Activated T-helper 1 cell treated with anti-CD3 and anti-CD28 coated beads, Interleukin-12 subunit alpha, Interleukin-12 subunit beta, Interleukin-2, Interleukin-4 antibody, amounts not matched to agents 30 ng/mL and 10 ng/mL and 1 ng/mL, durations not matched to agents 14 hours and 24 hours and 36 hours (primary cell): ENCODE measurements around the gene NRF1. TPM values are rescaled to one million over a fixed set of nuclear protein-coding genes. Genes with fewer than 3 reads are reported as not detected.

Experiments used
- DNase-seq: peaks from one replicate; pipeline ENCODE4 v3.0.0; 2021; ENCODE audit warnings: low spot score
- H3K27ac Mint-ChIP-seq: one replicate; pipeline ENCODE4 v1.8.0; 2021; ENCODE audit warnings: mild to moderate bottlenecking, mixed read lengths
- H3K27me3 Mint-ChIP-seq: one replicate; pipeline ENCODE4 v1.8.0; 2022; ENCODE audit warnings: mild to moderate bottlenecking, moderate library complexity, mixed read lengths; ENCODE audit not compliant: insufficient read depth
- H3K36me3 Mint-ChIP-seq: one replicate; pipeline ENCODE4 v1.8.0; 2021; ENCODE audit warnings: low read depth, mixed read lengths
- H3K4me1 Mint-ChIP-seq: one replicate; pipeline ENCODE4 v1.8.0; 2021; ENCODE audit warnings: low read depth, mixed read lengths
- H3K4me3 Mint-ChIP-seq: one replicate; pipeline ENCODE4 v1.8.0; 2021; ENCODE audit warnings: mild to moderate bottlenecking, moderate library complexity, mixed read lengths
- H3K9me3 Mint-ChIP-seq: one replicate; pipeline ENCODE4 v1.8.0; 2021; ENCODE audit warnings: mixed read lengths
- intact Hi-C: fragments of 100-400 bp; cut with micrococcal nuclease; formaldehyde crosslinking; loops from one replicate; pipeline ENCODE4 v1.15.1; 2024
- total RNA-seq: library from RNA; stranded (reverse); gene quantifications from 2 replicates; pipeline ENCODE4 v1.2.3, GENCODE V29; 2022

The NRF1 gene
- total RNA-seq, 1 donor from 2014 or later: 25.9 TPM

DNA sequence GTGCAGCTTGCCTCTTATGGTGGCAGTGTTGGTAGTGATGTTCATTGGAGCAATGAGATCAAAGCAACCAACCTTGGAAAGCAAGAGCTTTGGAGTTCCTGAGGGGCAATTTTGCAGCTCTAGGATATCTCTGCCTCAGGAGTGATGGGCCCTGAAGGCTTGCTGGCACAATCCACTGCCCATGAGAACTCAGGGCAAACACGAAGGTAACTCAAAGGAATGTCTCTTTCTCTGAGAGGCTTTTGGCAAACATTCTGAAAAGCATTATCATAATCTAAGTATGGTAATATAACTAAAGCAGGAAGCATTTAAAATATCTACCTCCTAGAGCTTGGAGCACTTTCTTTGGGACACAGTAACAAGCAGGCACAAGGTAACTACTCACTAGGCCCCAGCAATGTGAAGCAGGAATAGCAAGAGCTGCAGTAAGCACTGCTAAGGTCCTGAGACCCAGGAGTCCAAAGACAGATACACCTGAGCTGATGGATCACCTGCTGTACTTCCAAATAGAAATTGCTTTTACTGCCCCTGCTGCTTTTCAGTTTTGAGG is 103.1 kb downstream of the NRF1 start:
- peaks cover 44% of the 10 kb centered on the region for H3K36me3 Mint-ChIP-seq
- H3K27ac Mint-ChIP-seq: no peak overlapping the region
- H3K9me3 Mint-ChIP-seq: no peaks in the 10 kb centered on the region
- H3K27me3 Mint-ChIP-seq: no peaks in the 10 kb centered on the region
- intact Hi-C loops: no loop called here
- DNase-seq: no peak
- H3K4me1 Mint-ChIP-seq: peaks cover 3% of the 10 kb centered on the region
- no peak overlapping the region for H3K4me3 Mint-ChIP-seq

- Mint-ChIP-seq H3K9me3 (no peaks in the 10 kb centered on the region), H3K36me3 (peaks cover 28% of the 10 kb centered on the region), H3K27me3 (no peaks in the 10 kb centered on the region), H3K4me1 (peaks cover 12% of the 10 kb centered on the region), H3K4me3 (no peak overlapping the region), H3K27ac (no peak overlapping the region)
- intact Hi-C loops: no loop called here
- DNase-seq: no peak
Measured at GRCh38 chr7:129719980-129720732, 108.6 kb downstream of the NRF1 start.

DNA sequence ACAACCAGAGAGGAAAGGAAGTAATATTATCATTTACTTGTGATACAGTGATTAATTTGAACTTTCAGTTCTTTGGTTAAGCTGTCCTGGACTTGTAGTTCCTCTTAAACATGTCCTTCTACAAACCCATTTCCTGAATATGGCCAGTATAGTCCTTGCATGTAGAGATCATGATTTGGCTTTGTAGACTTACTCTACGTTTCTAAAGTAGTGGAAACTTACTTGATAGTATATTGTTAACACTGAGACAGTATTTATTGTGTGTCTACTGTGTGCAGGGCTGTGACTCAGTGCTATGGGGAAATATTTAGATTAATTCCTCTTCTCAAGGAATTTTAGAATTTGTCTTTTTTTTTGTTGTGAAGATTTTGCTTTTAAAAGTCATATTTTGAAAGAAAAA is 109.5 kb downstream of the NRF1 start:
- DNase-seq: no peak
- Mint-ChIP-seq H3K36me3 (peaks cover 30% of the 10 kb centered on the region), H3K27me3 (no peaks in the 10 kb centered on the region), H3K9me3 (no peaks in the 10 kb centered on the region), H3K4me3 (no peak overlapping the region), H3K27ac (no peak overlapping the region), H3K4me1 (peaks cover 12% of the 10 kb centered on the region)
- intact Hi-C loops: no loop called here

DNA sequence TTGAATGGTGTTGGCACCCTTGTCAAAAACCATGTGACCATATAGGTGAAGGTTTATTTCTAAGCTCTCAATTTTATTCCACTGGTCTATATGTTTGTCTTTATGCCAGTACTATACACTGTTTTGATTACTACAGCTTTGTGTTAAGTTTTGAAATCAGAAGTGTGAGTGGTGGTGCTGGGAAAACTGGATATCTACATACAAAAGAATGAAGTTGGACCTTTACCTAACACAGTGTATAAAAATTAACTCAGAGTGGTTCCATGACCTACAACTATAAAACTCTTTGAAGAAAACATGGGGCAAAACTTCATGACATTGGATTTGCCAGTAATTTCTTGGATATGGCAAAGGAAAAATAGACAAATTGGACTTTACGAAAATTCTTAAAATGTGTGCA is 112.2 kb downstream of the NRF1 start:
- H3K9me3 Mint-ChIP-seq: no peaks in the 10 kb centered on the region
- H3K36me3 Mint-ChIP-seq: peaks cover 27% of the 10 kb centered on the region
- peaks cover 12% of the 10 kb centered on the region for H3K4me1 Mint-ChIP-seq
- H3K27me3 Mint-ChIP-seq: no peaks in the 10 kb centered on the region
- no peak overlapping the region for H3K27ac Mint-ChIP-seq
- no peak overlapping the region for H3K4me3 Mint-ChIP-seq
- no peak for DNase-seq
- intact Hi-C loops: no loop called here

GRCh38 chr7:129724796-129725195 is 113.3 kb downstream of the NRF1 start:
- Mint-ChIP-seq H3K36me3 (peaks cover 23% of the 10 kb centered on the region), H3K9me3 (no peaks in the 10 kb centered on the region), H3K4me3 (no peak overlapping the region)

DNA sequence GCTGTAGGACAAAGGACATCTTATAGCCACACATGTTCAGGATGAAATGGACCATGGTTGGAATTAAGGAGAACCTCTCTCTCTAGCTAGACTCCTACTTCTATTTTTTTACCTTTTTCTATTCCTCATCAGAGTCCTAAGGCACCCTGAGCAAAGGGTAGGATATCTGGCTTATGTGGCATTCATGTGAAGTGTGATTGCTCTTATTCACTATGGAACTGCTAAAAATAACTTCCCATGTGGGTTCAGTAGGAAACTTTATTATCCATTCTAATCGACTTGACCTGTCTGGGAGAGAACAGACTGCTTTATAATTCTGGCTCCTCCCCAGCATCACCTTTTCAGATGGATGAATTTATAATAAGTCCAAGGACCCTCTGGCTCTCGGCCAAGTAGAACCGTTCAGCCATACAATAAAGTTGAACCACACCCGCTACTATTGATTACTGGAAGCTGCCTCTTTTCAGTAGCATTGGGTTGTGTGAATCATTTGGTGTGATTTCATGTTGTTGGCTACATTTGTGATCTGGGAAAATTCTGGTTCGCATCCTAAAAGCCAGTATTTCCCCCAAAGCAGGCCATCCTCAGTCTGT is 117.5 kb downstream of the NRF1 start:
- H3K9me3 Mint-ChIP-seq: no peaks in the 10 kb centered on the region
- no peak overlapping the region for H3K4me3 Mint-ChIP-seq
- intact Hi-C loops: no loop called here
- H3K4me1 Mint-ChIP-seq: no peaks in the 10 kb centered on the region
- no peaks in the 10 kb centered on the region for H3K27me3 Mint-ChIP-seq
- DNase-seq: no peak
- peaks cover 27% of the 10 kb centered on the region for H3K36me3 Mint-ChIP-seq
- no peak overlapping the region for H3K27ac Mint-ChIP-seq

More at GRCh38 chr7:129724796-129725195, 113.3 kb downstream of the NRF1 start:
- intact Hi-C loops: no loop called here
- no peaks in the 10 kb centered on the region for H3K27me3 Mint-ChIP-seq
- no peak overlapping the region for H3K27ac Mint-ChIP-seq
- peaks cover 6% of the 10 kb centered on the region for H3K4me1 Mint-ChIP-seq
- DNase-seq: no peak

DNA sequence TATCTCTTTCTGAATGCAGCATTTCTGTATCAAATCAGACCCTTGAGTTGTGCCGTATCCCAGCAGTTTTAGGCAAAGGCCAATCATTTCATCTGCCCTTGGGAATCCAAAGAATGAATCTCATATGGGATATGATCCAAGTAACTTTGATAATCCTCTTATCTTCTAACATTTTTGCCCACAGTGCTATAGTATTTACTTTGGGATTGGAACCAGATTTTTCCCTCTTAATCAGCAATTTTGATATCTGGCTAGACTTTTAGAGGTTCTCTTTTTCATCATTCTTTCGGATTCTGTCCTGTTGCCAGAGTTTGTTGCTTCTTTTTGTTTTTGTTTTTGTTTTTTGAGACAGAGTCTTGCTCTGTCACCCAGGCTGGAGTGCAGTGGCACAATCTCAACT is 118.0 kb downstream of the NRF1 start:
- peaks cover 27% of the 10 kb centered on the region for H3K36me3 Mint-ChIP-seq
- H3K9me3 Mint-ChIP-seq: no peaks in the 10 kb centered on the region
- H3K4me3 Mint-ChIP-seq: no peak overlapping the region
- no peak for DNase-seq
- no peaks in the 10 kb centered on the region for H3K27me3 Mint-ChIP-seq
- intact Hi-C loops: no loop called here
- no peak overlapping the region for H3K27ac Mint-ChIP-seq
- H3K4me1 Mint-ChIP-seq: no peaks in the 10 kb centered on the region

DNA sequence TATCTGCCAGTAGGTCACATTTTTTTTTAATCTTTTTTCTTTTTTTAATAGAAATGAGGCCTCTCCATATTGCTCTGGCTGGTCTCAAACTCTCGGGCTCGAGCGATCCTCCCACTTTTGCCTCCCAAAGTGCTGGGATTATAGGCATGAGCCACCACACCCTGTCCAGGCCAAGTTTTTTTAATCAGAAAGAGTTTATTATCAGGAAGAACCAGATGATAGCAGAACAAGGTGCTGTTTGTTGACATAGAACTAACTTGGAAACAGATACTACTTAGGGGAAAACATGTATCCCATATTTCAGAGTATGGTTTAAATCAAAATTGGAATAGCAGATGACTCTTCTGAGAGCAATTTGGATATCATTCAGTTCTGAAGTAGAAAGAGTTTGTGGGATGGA is 118.6 kb downstream of the NRF1 start:
- no peaks in the 10 kb centered on the region for H3K9me3 Mint-ChIP-seq
- H3K27ac Mint-ChIP-seq: no peak overlapping the region
- H3K4me3 Mint-ChIP-seq: no peak overlapping the region
- H3K27me3 Mint-ChIP-seq: no peaks in the 10 kb centered on the region
- no peaks in the 10 kb centered on the region for H3K4me1 Mint-ChIP-seq
- H3K36me3 Mint-ChIP-seq: peaks cover 25% of the 10 kb centered on the region
- DNase-seq: no peak
- intact Hi-C loops: no loop called here

GRCh38 chr7:129734400-129734799 is 122.9 kb downstream of the NRF1 start:
- no peak for DNase-seq
- no peak overlapping the region for H3K4me3 Mint-ChIP-seq
- H3K27ac Mint-ChIP-seq: no peak overlapping the region
- peaks cover 9% of the 10 kb centered on the region for H3K4me1 Mint-ChIP-seq
- intact Hi-C loops: no loop called here
- no peaks in the 10 kb centered on the region for H3K9me3 Mint-ChIP-seq
- peaks cover 18% of the 10 kb centered on the region for H3K36me3 Mint-ChIP-seq
- H3K27me3 Mint-ChIP-seq: no peaks in the 10 kb centered on the region

DNA sequence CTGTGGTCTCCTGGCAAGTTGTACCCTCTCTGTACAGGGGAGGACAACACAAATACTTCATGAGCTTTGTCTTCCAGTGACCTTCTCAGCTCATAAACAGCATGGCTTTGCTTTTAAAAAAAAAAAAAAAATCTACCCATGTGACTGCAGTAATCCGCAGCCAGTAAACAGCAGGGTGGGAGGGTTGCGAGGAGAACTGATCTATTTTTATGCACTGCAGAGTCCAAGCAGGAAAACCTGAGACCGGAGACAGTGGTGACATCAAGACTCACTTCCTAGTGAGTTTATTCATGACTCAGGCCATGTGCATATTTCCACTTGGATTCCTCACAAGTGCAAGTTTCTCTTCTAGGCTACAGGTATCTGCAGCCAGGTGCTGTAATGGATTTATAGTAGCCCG is 127.9 kb downstream of the NRF1 start:
- intact Hi-C loops: no loop called here

DNA sequence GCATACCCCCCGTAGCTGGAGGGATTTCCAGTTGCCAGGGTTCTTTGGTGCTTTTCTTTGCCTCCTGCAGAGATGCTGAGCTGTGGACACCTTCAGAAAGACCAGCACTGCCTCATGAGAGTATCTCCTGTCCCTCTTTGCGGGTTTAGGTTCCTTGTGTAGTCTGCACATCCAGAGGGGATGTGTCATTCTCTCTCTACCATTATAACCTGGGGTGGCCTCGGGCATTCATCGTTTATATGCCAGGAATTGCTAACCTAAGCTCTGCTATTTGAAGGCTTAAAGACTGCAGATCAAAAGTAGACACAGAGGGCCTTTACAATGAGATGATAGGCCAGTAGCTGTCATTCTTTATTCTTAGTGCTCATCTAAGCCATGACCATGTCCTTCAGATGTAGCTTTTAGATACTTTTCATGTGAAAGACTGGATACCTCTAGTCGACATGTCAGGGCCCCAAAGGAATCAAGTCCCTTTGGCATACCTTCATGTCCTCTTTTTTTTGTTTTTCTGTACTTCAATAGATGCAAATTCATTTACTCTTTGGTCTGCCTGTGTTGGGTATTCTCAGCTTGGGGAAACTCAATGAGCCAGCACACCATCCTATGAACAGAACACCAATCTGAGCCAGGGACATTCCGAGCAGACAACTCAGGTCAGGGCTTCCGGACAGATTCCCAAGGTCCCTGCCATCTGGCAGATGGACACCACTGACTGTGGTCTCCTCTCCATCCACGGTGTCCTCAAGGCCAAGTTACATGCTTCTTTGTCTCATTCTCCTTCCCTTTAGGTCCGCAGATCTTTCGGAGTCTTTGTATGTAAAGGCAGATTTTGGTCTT is 129.3 kb downstream of the NRF1 start:
- H3K4me1 Mint-ChIP-seq: peaks cover 9% of the 10 kb centered on the region
- H3K27ac Mint-ChIP-seq: no peak overlapping the region
- intact Hi-C loops: no loop called here
- DNase-seq: no peak
- H3K36me3 Mint-ChIP-seq: peaks cover 7% of the 10 kb centered on the region
- H3K9me3 Mint-ChIP-seq: no peaks in the 10 kb centered on the region
- no peaks in the 10 kb centered on the region for H3K27me3 Mint-ChIP-seq
- H3K4me3 Mint-ChIP-seq: no peak overlapping the region

More for the DNA sequence above, 127.9 kb downstream of the NRF1 start:
- H3K27me3 Mint-ChIP-seq: no peaks in the 10 kb centered on the region
- H3K4me1 Mint-ChIP-seq: peaks cover 9% of the 10 kb centered on the region
- H3K36me3 Mint-ChIP-seq: peaks cover 7% of the 10 kb centered on the region
- H3K9me3 Mint-ChIP-seq: no peaks in the 10 kb centered on the region
- DNase-seq: no peak
- no peak overlapping the region for H3K27ac Mint-ChIP-seq
- H3K4me3 Mint-ChIP-seq: no peak overlapping the region

- Mint-ChIP-seq H3K9me3 (no peaks in the 10 kb centered on the region), H3K27ac (no peak overlapping the region), H3K27me3 (no peaks in the 10 kb centered on the region), H3K4me1 (peaks cover 9% of the 10 kb centered on the region), H3K36me3 (peaks cover 7% of the 10 kb centered on the region), H3K4me3 (no peak overlapping the region)
- DNase-seq: no peak
- intact Hi-C loops: no loop called here
Measured at GRCh38 chr7:129741743-129742213, 130.3 kb downstream of the NRF1 start.

DNA sequence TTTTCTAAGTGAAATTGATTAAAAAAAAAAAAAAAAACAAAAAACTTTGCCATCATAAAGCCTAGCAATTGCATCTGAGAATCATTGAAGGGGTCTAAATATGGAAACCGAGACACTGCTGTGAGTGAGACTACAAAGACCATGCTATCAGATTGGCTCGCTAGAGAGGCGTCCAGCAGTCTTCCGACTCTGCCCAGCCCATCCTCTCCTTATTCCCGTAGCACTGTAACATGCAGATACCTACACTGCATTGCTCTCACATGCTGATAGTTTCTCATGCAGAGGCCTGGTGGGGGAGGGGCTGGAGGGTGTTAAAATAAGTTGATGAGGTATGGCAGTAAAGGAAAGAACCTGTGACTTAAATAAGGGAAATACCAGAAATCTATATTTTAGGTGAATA is 130.7 kb downstream of the NRF1 start:
- peaks cover 12% of the 10 kb centered on the region for H3K36me3 Mint-ChIP-seq
- intact Hi-C loops: no loop called here
- H3K4me1 Mint-ChIP-seq: peaks cover 6% of the 10 kb centered on the region
- no peak overlapping the region for H3K4me3 Mint-ChIP-seq
- H3K27ac Mint-ChIP-seq: no peak overlapping the region
- H3K9me3 Mint-ChIP-seq: no peaks in the 10 kb centered on the region
- DNase-seq: no peak
- H3K27me3 Mint-ChIP-seq: no peaks in the 10 kb centered on the region
